Measurements from ENCODE around the gene ATG5. TPM values are rescaled to one million over a fixed set of nuclear protein-coding genes. Genes with fewer than 3 reads are reported as not detected.

The ATG5 gene
- total RNA-seq, 3 donors from 2014 or later (not counting 1 experiment from before 2014, with no cell fraction given) = 27.5 to 39.0 (median 35.4) TPM

- intact Hi-C loops (cut with micrococcal nuclease) = no loop called here
- no peak overlapping the region for H3K27ac Mint-ChIP-seq
These were observed 178.1 kb downstream of the ATG5 start for GRCh38 chr6:106147476-106147875.

GRCh38 chr6:106146852-106147351 is 178.7 kb downstream of the ATG5 start:
- no peaks in the 10 kb centered on the region for H3K27me3 Mint-ChIP-seq (ENCODE audit: low read depth in 2 of 2)

More at GRCh38 chr6:106147476-106147875, 178.1 kb downstream of the ATG5 start:
- no peaks in the 10 kb centered on the region for H3K9me3 ChIP-seq (ENCODE audit: control insufficient read depth, insufficient read depth, low read length)
- peaks cover 42% of the 10 kb centered on the region for H3K4me1 ChIP-seq (ENCODE audit: control insufficient read depth, insufficient read depth, low read length)
- H3K36me3 ChIP-seq (ENCODE audit: control insufficient read depth, insufficient read depth, low read length) = no peaks in the 10 kb centered on the region
- no peak overlapping the region for H3K27ac ChIP-seq (ENCODE audit: low read length)
- TF ChIP-seq, protein P1, sequence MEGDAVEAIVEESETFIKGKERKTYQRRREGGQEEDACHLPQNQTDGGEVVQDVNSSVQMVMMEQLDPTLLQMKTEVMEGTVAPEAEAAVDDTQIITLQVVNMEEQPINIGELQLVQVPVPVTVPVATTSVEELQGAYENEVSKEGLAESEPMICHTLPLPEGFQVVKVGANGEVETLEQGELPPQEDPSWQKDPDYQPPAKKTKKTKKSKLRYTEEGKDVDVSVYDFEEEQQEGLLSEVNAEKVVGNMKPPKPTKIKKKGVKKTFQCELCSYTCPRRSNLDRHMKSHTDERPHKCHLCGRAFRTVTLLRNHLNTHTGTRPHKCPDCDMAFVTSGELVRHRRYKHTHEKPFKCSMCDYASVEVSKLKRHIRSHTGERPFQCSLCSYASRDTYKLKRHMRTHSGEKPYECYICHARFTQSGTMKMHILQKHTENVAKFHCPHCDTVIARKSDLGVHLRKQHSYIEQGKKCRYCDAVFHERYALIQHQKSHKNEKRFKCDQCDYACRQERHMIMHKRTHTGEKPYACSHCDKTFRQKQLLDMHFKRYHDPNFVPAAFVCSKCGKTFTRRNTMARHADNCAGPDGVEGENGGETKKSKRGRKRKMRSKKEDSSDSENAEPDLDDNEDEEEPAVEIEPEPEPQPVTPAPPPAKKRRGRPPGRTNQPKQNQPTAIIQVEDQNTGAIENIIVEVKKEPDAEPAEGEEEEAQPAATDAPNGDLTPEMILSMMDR (IDR thresholded peaks at IDR 0.05) = no peak
- Mint-ChIP-seq H3K36me3 (no peaks in the 10 kb centered on the region), H3K9me3 (no peaks in the 10 kb centered on the region), H3K4me1 (peaks cover 57 to 63% of the 10 kb centered on the region in 2 donors), H3K27me3 (ENCODE audit: low read depth in 2 of 2) (no peaks in the 10 kb centered on the region), H3K4me3 (no peak overlapping the region)
- no peaks in the 10 kb centered on the region for H3K27me3 ChIP-seq (ENCODE audit: control insufficient read depth, insufficient read depth, low read length)
- H3K4me3 ChIP-seq (ENCODE audit: low read length) = no peak overlapping the region
- WGBS (ENCODE audit: insufficient coverage) = no CpG with 5 or more reads among the region's 2 CpGs
- ATAC-seq = no peak
- DNase-seq = no peak

DNA sequence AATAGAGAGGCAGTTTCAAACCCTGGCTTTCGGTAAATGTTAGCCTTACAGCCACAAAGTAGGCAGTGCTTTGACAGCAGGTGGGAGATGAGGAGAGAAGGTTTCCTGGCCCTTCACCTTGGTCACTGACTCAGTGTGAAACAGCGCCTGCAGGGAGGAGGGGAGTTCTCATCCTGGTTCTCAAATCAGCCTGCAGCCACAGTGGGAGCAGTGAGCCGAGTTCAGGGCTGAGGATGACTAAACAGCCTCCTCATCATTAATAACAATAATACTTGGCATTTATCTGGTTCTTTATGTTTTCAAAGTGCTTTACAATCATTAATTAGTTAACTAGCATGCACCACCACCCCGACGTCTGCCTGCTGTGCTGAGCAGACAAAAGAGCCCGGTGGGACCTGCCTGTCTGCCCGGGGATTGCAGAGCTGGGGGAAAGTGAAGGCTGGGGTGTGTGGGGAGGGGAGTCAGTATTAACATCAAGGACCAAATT is 179.8 kb downstream of the ATG5 start:
- TF ChIP-seq, protein P1 (IDR thresholded peaks at IDR 0.05) = no peak
- Mint-ChIP-seq H3K36me3 (no peaks in the 10 kb centered on the region), H3K9me3 (no peaks in the 10 kb centered on the region), H3K27ac (peak overlapping the region in 1 of 2 donors; percentile 31), H3K4me3 (no peak overlapping the region), H3K27me3 (ENCODE audit: low read depth in 2 of 2) (no peaks in the 10 kb centered on the region), H3K4me1 (peaks cover 71 to 78% of the 10 kb centered on the region in 2 donors)
- WGBS (ENCODE audit: insufficient coverage) = 58% methylated on average over 6 of the region's 7 CpGs
- H3K9me3 ChIP-seq (ENCODE audit: control insufficient read depth, insufficient read depth, low read length) = no peaks in the 10 kb centered on the region
- no peak overlapping the region for H3K4me3 ChIP-seq (ENCODE audit: low read length)
- H3K27ac ChIP-seq (ENCODE audit: low read length) = no peak overlapping the region
- H3K4me1 ChIP-seq (ENCODE audit: control insufficient read depth, insufficient read depth, low read length) = peaks cover 59% of the 10 kb centered on the region
- intact Hi-C loops (cut with micrococcal nuclease) = no loop called here
- H3K27me3 ChIP-seq (ENCODE audit: control insufficient read depth, insufficient read depth, low read length) = no peaks in the 10 kb centered on the region
- no peaks in the 10 kb centered on the region for H3K36me3 ChIP-seq (ENCODE audit: control insufficient read depth, insufficient read depth, low read length)
- peak in 1 of 2 donors; percentile 19 for DNase-seq
- no peak for ATAC-seq

More at GRCh38 chr6:106146852-106147351, 178.7 kb downstream of the ATG5 start:
- H3K27ac Mint-ChIP-seq = no peak overlapping the region
- intact Hi-C loops (cut with micrococcal nuclease) = no loop called here
- ATAC-seq (no peak), DNase-seq (no peak)
- H3K36me3 Mint-ChIP-seq = no peaks in the 10 kb centered on the region
- peaks cover 47% of the 10 kb centered on the region for H3K4me1 ChIP-seq (ENCODE audit: control insufficient read depth, insufficient read depth, low read length)
- H3K9me3 Mint-ChIP-seq = no peaks in the 10 kb centered on the region
- peaks cover 63 to 68% of the 10 kb centered on the region in 2 donors for H3K4me1 Mint-ChIP-seq
- H3K9me3 ChIP-seq (ENCODE audit: control insufficient read depth, insufficient read depth, low read length) = no peaks in the 10 kb centered on the region
- no peak overlapping the region for H3K4me3 Mint-ChIP-seq
- no peak overlapping the region for H3K27ac ChIP-seq (ENCODE audit: low read length)
- TF ChIP-seq, protein P1 (IDR thresholded peaks at IDR 0.05) = no peak
- H3K4me3 ChIP-seq (ENCODE audit: low read length) = no peak overlapping the region
- no peaks in the 10 kb centered on the region for H3K27me3 ChIP-seq (ENCODE audit: control insufficient read depth, insufficient read depth, low read length)
- WGBS (ENCODE audit: insufficient coverage) = 77% methylated on average over 2 of the region's 2 CpGs
- no peaks in the 10 kb centered on the region for H3K36me3 ChIP-seq (ENCODE audit: control insufficient read depth, insufficient read depth, low read length)

DNA sequence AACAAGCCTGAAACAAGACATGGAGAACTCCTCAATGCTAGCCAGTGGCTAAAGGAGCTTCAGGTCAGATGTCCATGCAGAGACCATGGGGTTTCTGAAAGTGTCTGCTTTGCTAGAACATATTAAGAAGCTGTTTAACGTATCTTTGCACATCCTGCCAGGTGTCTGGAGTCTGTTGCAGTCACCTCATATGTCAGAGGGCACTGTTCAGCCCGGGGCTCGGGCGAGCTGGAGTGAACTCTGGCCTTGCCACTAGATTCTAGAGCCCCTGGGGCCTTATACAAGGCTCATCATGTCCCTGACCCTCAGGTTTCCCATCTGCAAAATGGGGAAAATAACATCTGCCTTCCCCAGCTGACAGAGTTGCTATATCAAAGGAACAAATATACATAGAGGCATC is 180.4 kb downstream of the ATG5 start:
- H3K9me3 Mint-ChIP-seq = no peaks in the 10 kb centered on the region
- H3K27ac ChIP-seq (ENCODE audit: low read length) = no peak overlapping the region
- WGBS (ENCODE audit: insufficient coverage) = 73% methylated on average over 4 of the region's 4 CpGs
- DNase-seq (no peak), ATAC-seq (no peak)
- H3K27me3 ChIP-seq (ENCODE audit: control insufficient read depth, insufficient read depth, low read length) = no peaks in the 10 kb centered on the region
- peaks cover 62% of the 10 kb centered on the region for H3K4me1 ChIP-seq (ENCODE audit: control insufficient read depth, insufficient read depth, low read length)
- no peak overlapping the region for H3K4me3 ChIP-seq (ENCODE audit: low read length)
- intact Hi-C loops (cut with micrococcal nuclease) = no loop called here
- no peak overlapping the region for H3K4me3 Mint-ChIP-seq
- no peaks in the 10 kb centered on the region for H3K9me3 ChIP-seq (ENCODE audit: control insufficient read depth, insufficient read depth, low read length)
- no peaks in the 10 kb centered on the region for H3K36me3 Mint-ChIP-seq
- no peaks in the 10 kb centered on the region for H3K27me3 Mint-ChIP-seq (ENCODE audit: low read depth in 2 of 2)
- H3K36me3 ChIP-seq (ENCODE audit: control insufficient read depth, insufficient read depth, low read length) = no peaks in the 10 kb centered on the region
- H3K4me1 Mint-ChIP-seq = peaks cover 77 to 84% of the 10 kb centered on the region in 2 donors
- peak overlapping the region in 1 of 2 donors; percentile 31 for H3K27ac Mint-ChIP-seq
- TF ChIP-seq, protein P1 (IDR thresholded peaks at IDR 0.05) = no peak
